ENCODE measurements around the gene ATXN1. TPM values are rescaled to one million over a fixed set of nuclear protein-coding genes. Genes with fewer than 3 reads are reported as not detected.

ATXN1 gene
- total and polyA plus RNA-seq, 2 of the 13 experiments (the other 11 are each of a cell fraction or from before 2014, with no cell fraction given) = 20.7 to 39.5 TPM

- Histone ChIP-seq H3K9ac (ENCODE audit: insufficient read depth, low read depth, low read length) (no peak overlapping the region), H3K9me3 (ENCODE audit: low read length) (no peaks in the 10 kb centered on the region), H3K27ac (ENCODE audit: extremely low read length, insufficient read depth, low read length) (no peak overlapping the region), H3K27me3 (ENCODE audit: control insufficient read depth in 1 of 2, insufficient read depth in 2 of 2, low read length in 2 of 2) (no peaks in the 10 kb centered on the region), H3K4me1 (ENCODE audit: insufficient read depth, low read length) (peaks cover 94% of the 10 kb centered on the region), H3K4me2 (ENCODE audit: low read depth, low read length) (no peak overlapping the region), H3K79me2 (ENCODE audit: insufficient read depth, low read length) (peaks cover 37% of the 10 kb centered on the region), H3K36me3 (replicated peaks in 1 of 2; ENCODE audit: control insufficient read depth in 1 of 2, insufficient read depth in 2 of 2, low read length in 2 of 2) (peaks cover 7 to 19% of the 10 kb centered on the region in 2 experiments), H3K4me3 (replicated peaks in 1 of 3; ENCODE audit: insufficient read depth in 1 of 3, low read depth in 2 of 3, low read length in 3 of 3) (no peak overlapping the region), H2AFZ (ENCODE audit: low read length) (no peak overlapping the region), H4K20me1 (ENCODE audit: insufficient read depth, low read length) (no peaks in the 10 kb centered on the region)
- DNase-seq (ENCODE audit: low spot score) (no peak), FAIRE-seq (no peak), ATAC-seq (peak; percentile 27; the same call in 2 of the 3 replicates)
- POLR2A ChIA-PET = interaction anchor here (0.9 kb wide), 1 partner anchor 13 kb away, joined by 3 read pairs; no protein-coding TSS in a partner anchor
- CTCF ChIA-PET (ENCODE audit: low intra/inter-chr PET ratio, low total read pairs) = no interaction called here
- in situ Hi-C loops (cut with HindIII; ENCODE audit: extremely low pct_ligation_motif_present, low pct_unique_long_range_greater_than_20kb) = no loop called here
- intact Hi-C loops (cut with micrococcal nuclease; ENCODE audit: unreplicated experiment) = no loop called here
- BruUV-seq (replicated peaks) = no TSS peak
- WGBS (ENCODE audit: low lambda C conversion rate) = 55% methylated on average over 2 of the region's 2 CpGs
- TF ChIP-seq ZBTB10 (CRISPR knock-in tag; IDR thresholded peaks at IDR 0.05; ENCODE audit: borderline replicate concordance) = no peak
- TF ChIP-seq ZNF3 (CRISPR knock-in tag; IDR thresholded peaks at IDR 0.05) = no peak
- TF ChIP-seq POLR2AphosphoS2 (IDR thresholded peaks at IDR 0.05; ENCODE audit: low read depth, low read length) = no peak
- no peak for TF ChIP-seq MYPOP (CRISPR knock-in tag; IDR thresholded peaks at IDR 0.05)
- no peak for TF ChIP-seq ATF4 (CRISPR knock-in tag; IDR thresholded peaks at IDR 0.05)
- TF ChIP-seq ZFP36L1 (CRISPR knock-in tag; IDR thresholded peaks at IDR 0.05) = no peak
- no peak for TF ChIP-seq ZHX1 (CRISPR knock-in tag; IDR thresholded peaks at IDR 0.05; ENCODE audit: low read depth)
- no peak for TF ChIP-seq ARNTL (CRISPR knock-in tag; IDR thresholded peaks at IDR 0.05)
- no peak for TF ChIP-seq AFF4 (CRISPR knock-in tag; IDR thresholded peaks at IDR 0.05)
- no peak for TF ChIP-seq ZNF619 (CRISPR knock-in tag; IDR thresholded peaks at IDR 0.05)
- TF ChIP-seq STAT5B (CRISPR knock-in tag; IDR thresholded peaks at IDR 0.05) = no peak
- TF ChIP-seq CEBPG (CRISPR knock-in tag; IDR thresholded peaks at IDR 0.05) = peak; percentile 44; the same call in 1 of the 2 replicates
- TF ChIP-seq ZBTB20 (CRISPR knock-in tag; IDR thresholded peaks at IDR 0.05; ENCODE audit: borderline replicate concordance, low read depth) = no peak
- TF ChIP-seq ZSCAN21 (CRISPR knock-in tag; IDR thresholded peaks at IDR 0.05; ENCODE audit: borderline replicate concordance) = no peak
Observed at GRCh38 chr6:16735014-16735413, 26.2 kb downstream of the ATXN1 start.
